Colon (tissue), 2 donors: ENCODE data around the gene CD70.
"Not testable (repeated sequence)": the region's sequence is repeated elsewhere in the genome, so short reads cannot be mapped to it uniquely, and the experiment has no call there.

Experiments used
- FAIRE-seq: peaks from 2 replicates; lab custom pipeline; 2012; peaks lifted over from hg19 to GRCh38; lab: Jason Lieb, UNC
- donor health status: control.
- donor health status: control.

The CD70 gene

GRCh38 chr19:6597471-6598253, 6.7 kb upstream of the CD70 start:
- not testable (repeated sequence) for FAIRE-seq

- no peak for FAIRE-seq
These were observed 5.7 kb upstream of the CD70 start for GRCh38 chr19:6596621-6597020.

GRCh38 chr19:6593651-6594416, 2.9 kb upstream of the CD70 start:
- no peak for FAIRE-seq

- FAIRE-seq: no peak
These were observed 608 bp downstream of the CD70 start for GRCh38 chr19:6590258-6590826.

- FAIRE-seq: no peak
These were observed 1.2 kb downstream of the CD70 start for GRCh38 chr19:6589711-6590257.

DNA sequence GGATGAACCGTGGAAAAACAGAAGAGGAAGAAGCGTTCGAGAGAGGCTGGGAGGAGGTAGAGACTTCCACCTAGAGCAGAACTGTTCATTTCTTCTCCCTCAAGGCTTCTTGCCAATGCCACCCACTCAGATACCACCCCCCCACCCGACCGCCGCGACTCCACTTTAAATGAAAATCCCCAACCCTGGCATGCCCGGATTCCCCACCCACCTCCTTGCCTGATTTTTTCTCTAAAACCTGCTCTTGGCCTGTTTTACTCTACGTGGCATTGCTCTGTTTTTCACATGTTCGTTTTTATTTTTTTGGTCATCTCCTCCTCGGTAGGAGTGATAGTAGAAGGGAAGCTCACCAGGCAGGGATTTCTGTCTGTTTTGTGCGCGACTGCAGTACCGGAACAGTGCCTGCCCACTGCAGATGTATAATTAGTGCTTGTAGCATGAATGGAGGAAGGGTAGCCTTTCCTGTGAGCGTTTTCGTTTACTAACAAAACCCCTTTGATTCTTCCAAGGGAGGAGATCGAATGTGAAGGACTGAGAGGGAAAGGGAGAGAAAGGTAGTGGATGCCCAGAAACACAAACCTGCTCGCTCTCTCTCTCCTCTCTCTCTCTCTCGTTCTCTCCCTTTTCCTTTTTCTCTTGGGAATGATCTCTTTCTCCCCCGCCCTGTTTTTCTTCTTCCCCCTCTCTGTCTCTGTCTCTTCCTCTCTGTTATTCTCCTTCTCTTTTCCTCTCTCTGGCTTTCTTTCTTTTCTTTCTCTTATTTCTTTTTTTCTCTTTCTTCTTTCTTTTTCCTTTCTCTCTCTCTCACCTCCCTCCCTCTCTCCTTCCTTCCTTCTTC, 2.2 kb downstream of the CD70 start:
- FAIRE-seq: no peak

DNA sequence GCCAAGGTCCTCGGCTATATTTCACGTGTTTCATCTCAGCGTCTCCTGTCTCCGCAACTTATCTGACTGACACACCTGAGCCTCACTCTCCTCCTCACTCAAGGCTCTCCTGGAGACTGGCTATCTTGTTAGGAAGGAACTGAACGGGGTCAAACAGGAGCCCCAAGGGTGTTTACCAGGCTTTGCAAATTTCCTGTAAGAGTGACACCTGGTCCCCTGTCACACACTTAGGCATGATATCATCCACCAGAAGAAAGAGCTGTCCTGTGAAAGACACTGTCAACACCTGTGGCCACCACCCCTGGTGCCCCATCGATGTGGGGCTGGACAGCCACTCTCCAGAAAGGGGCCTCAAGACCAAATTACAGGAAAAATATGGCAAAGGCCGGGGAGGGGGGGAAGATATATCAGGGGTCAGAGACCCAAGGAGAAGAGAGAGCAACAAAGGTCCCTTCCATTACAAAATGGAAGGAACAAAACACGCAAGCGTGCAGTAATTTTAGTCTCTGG, 2.9 kb downstream of the CD70 start:
- no peak for FAIRE-seq

DNA sequence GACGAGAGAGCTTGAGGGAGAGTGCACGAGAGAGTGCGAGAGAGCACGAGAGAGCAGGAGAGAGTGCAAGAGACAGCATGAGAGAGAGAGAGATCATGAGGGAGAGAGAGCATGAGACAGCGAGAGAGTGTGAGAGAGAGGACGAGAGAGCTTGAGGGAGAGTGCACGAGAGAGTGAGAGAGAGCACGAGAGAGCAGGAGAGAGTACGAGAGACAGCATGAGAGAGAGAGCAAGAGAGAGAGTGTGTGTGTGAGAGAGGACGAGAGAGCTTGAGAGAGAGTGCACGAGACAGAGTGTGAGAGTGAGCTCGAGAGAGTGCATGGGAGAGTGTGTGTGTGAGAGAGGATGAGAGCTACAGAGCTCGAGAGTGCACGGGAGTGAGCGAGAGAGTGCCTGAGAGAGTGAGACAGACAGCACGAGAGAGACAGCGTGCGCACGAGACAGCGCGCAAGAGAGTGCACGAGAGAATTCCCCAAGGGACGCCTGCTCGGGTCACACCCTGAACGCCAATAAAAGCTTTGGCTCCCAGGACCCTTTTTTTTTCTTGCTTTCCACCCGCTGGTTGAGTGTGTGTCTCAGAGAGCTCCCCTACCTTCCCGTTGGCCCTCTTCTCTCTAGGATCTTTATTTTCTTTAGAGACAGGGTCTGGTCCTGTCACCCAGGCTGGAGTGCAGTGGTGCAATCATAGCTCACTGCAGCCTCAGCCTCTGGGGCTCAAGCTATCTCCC, 3.7 kb downstream of the CD70 start:
- no peak for FAIRE-seq

GRCh38 chr19:6586726-6587092, 4.2 kb downstream of the CD70 start:
- no peak for FAIRE-seq

- no peak for FAIRE-seq
These were observed 4.9 kb downstream of the CD70 start for GRCh38 chr19:6586056-6586455.

DNA sequence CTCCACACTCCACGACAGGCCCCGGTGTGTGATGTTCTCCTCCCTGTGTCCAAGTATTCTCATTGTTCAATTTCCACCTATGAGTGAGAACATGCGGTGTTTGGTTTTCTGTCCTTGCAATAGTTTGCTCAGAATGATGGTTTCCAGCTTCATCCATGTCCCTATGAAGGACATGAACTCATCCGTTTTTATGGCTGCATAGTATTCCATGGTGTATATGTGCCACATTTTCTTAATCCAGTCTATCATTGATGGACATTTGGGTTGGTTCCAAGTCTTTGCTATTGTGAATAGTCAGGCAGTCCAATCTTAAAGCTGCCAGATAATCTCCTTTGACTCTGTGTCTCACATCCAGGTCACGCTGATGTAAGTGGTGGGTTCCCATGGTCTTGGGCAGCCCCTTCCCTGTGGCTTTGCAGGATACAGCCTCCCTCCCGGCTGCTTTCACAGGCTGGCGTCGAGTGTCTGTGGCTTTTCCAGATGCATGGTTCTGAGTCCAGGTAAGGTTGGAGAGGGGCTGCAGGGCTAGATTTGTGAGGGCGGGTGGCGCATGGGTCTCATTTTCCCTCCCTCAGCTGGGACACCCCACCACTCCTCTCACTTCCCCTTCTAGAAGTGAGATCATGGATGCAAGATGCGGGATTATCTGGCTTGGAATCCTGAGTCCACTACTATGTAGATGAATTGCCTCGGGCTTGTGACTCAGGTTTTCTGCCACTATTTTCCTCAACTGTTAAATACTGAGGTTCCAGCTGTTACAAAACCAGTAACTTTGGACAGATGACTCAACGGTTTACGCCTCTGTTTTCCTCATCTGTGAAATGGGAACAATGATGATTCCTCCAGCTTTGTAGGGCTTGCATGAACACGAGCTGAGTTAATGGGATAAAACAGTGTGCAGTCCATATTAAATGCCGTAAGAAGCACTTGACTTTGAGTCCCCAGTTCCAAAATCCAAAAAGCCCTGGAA, 8.2 kb downstream of the CD70 start:
- FAIRE-seq: not testable (repeated sequence)

DNA sequence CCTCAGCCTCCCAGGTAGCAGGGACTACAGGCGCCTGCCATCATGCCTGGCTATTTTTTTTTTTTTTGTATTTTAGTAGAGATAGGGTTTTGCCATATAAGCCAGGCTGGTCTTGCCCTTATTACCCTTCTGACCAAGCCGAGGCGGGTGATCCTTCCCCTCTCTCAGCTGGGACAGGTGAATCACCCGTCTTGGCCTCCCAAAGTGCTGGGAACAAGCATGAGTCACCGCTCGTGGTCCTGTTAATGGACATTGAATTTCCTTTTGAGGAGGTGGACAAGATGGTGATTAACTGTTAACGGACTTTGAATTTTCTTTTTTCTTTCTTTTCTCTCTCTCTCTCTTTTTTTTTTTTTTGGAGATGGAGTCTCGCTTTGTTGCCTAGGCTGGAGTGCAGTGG, 10.6 kb downstream of the CD70 start:
- no peak for FAIRE-seq

DNA sequence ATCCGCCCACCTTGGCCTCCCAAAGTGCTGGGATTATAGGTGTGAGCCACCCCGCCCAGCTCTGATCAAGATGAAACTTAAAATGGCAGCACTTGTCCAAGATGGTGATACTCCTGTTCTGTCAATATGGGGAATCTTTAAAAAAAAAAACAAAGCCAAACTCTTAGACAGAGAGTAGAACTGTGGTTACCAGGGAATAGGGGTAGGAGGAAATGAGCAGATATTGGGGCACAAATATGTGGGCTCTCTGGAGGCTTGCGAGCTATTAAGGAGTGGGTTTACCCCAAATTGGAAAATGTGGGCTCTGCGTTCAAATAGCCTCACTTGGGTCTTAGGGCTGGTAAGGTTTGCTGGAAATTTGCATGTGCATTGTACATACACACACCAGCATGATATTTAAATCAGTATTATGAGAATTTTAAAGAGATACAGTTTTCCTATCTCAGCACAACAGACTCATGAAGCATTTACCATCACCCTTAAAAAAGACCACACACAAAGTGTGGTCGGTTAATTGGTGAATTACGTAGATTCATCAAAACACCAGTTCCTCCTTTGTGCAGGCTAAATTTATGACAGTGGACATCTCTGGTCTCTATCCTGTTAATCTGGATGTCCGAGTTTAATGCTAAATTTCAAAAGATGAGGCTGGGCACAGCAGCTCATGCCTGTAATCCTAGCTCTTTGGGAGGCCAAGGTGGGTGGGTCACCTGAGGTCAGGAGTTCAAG, 11.3 kb downstream of the CD70 start:
- FAIRE-seq: no peak

GRCh38 chr19:6577476-6578125, 13.3 kb downstream of the CD70 start:
- FAIRE-seq: no peak

DNA sequence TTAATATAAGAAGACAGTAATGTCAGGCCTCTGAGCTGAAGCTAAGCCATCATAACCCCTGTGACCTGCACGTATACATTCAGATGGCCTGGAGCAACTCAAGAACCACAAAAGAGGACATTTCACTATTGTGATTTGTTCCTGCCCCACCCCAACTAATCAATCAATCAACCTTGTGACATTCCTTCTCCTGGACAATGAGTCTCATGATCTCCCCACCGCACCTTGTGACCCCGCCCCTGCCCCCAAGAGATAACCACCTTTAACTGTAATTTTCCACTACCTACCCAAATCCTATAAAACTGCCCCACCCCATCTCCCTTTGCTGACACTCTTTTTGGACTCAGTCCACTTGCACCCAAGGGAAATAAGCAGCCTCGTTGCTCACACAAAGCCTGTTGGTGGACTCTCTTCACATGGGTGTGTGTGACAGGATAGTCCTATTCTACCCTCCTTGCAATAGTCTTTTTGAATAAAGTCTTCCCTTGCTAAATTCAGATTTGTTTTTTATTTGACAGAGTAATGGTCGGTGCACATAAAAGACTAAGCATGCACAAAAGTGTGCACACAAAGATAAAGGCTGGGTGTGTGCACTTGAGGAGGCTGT, 14.0 kb downstream of the CD70 start:
- no peak for FAIRE-seq

- no peak for FAIRE-seq
These were observed 17.6 kb downstream of the CD70 start for GRCh38 chr19:6573350-6573749.

DNA sequence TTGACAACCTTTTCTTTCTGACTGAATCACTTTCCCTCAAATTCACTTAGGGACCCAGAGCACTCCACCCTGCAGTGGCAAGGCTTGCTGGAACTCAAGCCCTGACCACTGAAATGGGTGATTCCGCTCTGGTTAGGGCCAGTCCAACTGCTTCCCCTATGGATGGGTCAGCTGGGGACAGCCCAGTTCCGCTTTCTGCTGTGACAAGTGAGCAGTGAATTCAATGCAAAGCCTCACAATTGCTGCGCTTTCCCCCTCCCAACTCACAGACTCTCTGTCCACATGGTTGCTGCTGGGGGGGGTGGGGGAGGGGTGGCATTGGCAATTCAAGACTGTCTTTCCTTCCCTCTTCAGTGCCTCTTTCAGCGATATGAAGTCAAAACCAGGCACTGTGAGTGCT, 18.7 kb downstream of the CD70 start:
- no peak for FAIRE-seq

DNA sequence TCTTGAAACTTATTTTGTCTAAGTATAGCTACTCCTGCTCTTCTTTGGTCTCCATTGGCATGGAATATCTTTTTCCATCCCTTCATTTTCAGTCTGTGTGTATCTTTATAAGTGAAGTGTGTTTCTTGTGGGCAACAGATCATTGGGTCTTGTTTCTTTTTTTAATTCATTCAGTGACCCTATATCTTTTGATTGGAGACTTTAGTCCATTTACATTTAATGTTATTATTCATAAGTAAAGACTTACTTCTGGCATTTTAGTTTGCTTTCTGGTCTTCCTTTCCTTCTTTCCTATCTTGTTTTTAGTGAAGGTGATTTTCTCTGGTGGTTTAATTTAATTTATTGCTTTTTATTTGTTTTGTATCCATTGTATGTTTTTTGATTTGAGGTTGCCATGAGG, 19.8 kb downstream of the CD70 start:
- FAIRE-seq: no peak
